OCI-LY7 (cell line): ENCODE results near the gene BICD1. TPM values are rescaled to one million over a fixed set of nuclear protein-coding genes. Genes with fewer than 3 reads are reported as not detected.
A peak's percentile ranks its signal among the peaks of the same experiment; 100 is the strongest.

Experiments used
- BruUV-seq: library from RNA; stranded (reverse); fragments of 400-500 nt; replicated peaks from 2 replicates; lab custom pipeline; 2021; lab: Mats Ljungman, UMichigan
- CTCF ChIA-PET: fragments of 300-600 bp; sonication (Branson Sonifier 250); formaldehyde crosslinking; loops from one replicate; lab custom pipeline; 2022; ENCODE audit warnings: antibody characterized with exemption; ENCODE audit not compliant: unreplicated experiment; lab: Charles Lee
- POLR2A ChIA-PET: fragments of 300-600 bp; sonication (Branson Sonifier 250); formaldehyde crosslinking; loops from one replicate; lab custom pipeline; 2022; ENCODE audit warnings: antibody characterized with exemption; lab: Charles Lee
- DNase-seq: peaks from one replicate; pipeline ENCODE4 v3.0.0-alpha.2; 2015; ENCODE audit warnings: low spot score
- H2AFZ ChIP-seq: fragments of 200-600 bp; sonication (generic), shearing (Covaris generic); 2 replicates; pipeline ENCODE4 v1.6.1; 2014; ENCODE audit warnings: mild to moderate bottlenecking, antibody characterized with exemption, low read length, moderate library complexity
- H3K27ac ChIP-seq: fragments of 200-600 bp; sonication (generic); 2 replicates; pipeline ENCODE4 v1.5.1; 2014; ENCODE audit warnings: mixed run types, low read depth, mild to moderate bottlenecking, moderate library complexity, low read length, inconsistent platforms; ENCODE audit not compliant: poor library complexity, severe bottlenecking
- H3K36me3 ChIP-seq: fragments of 200-600 bp; sonication (generic); 2 replicates; pipeline ENCODE4 v1.6.1; 2014; ENCODE audit warnings: mild to moderate bottlenecking, antibody characterized with exemption, low read length, moderate library complexity, mixed read lengths; ENCODE audit not compliant: insufficient read depth
- H3K4me1 ChIP-seq: fragments of 200-600 bp; sonication (generic); 2 replicates; pipeline ENCODE4 v1.5.1; 2014; ENCODE audit warnings: mild to moderate bottlenecking, low read length; ENCODE audit not compliant: insufficient read depth, poor library complexity, severe bottlenecking
- H3K4me2 ChIP-seq: fragments of 200-600 bp; sonication (generic); 2 replicates; pipeline ENCODE4 v1.6.1; 2014; ENCODE audit warnings: mild to moderate bottlenecking, low read length
- H3K4me3 ChIP-seq: fragments of 200-600 bp; sonication (generic); 2 replicates; pipeline ENCODE4 v1.5.1; 2014; ENCODE audit warnings: mild to moderate bottlenecking, low read depth, low read length; ENCODE audit not compliant: poor library complexity, severe bottlenecking
- H3K79me2 ChIP-seq: fragments of 200-600 bp; sonication (generic); 2 replicates; pipeline ENCODE4 v1.6.1; 2016; ENCODE audit warnings: low read depth, mild to moderate bottlenecking, low read length, moderate library complexity, mixed read lengths; ENCODE audit not compliant: insufficient read depth
- H3K9me2 ChIP-seq: fragments of 200-600 bp; sonication (generic); 2 replicates; pipeline ENCODE4 v1.6.1; 2016; ENCODE audit warnings: mild to moderate bottlenecking, low read length, mixed read lengths; ENCODE audit not compliant: insufficient read depth
- H3K9me3 ChIP-seq: fragments of 200-600 bp; sonication (generic); 2 replicates; pipeline ENCODE4 v1.6.1; 2014; ENCODE audit warnings: mild to moderate bottlenecking, mixed run types, low read length, mixed read lengths
- H4K20me1 ChIP-seq: fragments of 200-600 bp; sonication (generic); 2 replicates; pipeline ENCODE4 v1.6.1; 2014; ENCODE audit warnings: mild to moderate bottlenecking, antibody characterized with exemption, low read length, moderate library complexity, mixed read lengths; ENCODE audit not compliant: insufficient read depth
- EZH2phosphoT487 ChIP-seq: fragments of 200-600 bp; sonication (generic); IDR thresholded peaks from 2 replicates; pipeline ENCODE4 v1.6.1; 2018; ENCODE audit warnings: low read depth, borderline replicate concordance, mild to moderate bottlenecking, mixed run types, antibody characterized with exemption, low read length, moderate library complexity, mixed read lengths
- intact Hi-C: fragments of 100-400 bp; cut with micrococcal nuclease; formaldehyde crosslinking; loops from one replicate; pipeline ENCODE4 v1.10.0; 2022; ENCODE audit not compliant: unreplicated experiment
- total RNA-seq, 2 experiments: library from RNA; depleted of rRNA in 1 of 2; stranded (reverse); fragments of >200 nt in 1 of 2; shearing (Covaris generic) in 1 of 2; gene quantifications; 2 replicates each; pipeline ENCODE4 v1.2.3, GENCODE V29; 2014 to 2022
- TF ChIP-seq, protein P1 (sequence below): fragments of 200-600 bp; sonication (generic); conservative IDR thresholded peaks from 2 replicates; pipeline ENCODE4 v1.5.1; 2014; ENCODE audit warnings: mild to moderate bottlenecking, antibody characterized with exemption, low read length, moderate library complexity, mixed read lengths

Gene BICD1
- total RNA-seq, 2 experiments from 2014 or later, result 42.9 to 88.2 TPM

DNA sequence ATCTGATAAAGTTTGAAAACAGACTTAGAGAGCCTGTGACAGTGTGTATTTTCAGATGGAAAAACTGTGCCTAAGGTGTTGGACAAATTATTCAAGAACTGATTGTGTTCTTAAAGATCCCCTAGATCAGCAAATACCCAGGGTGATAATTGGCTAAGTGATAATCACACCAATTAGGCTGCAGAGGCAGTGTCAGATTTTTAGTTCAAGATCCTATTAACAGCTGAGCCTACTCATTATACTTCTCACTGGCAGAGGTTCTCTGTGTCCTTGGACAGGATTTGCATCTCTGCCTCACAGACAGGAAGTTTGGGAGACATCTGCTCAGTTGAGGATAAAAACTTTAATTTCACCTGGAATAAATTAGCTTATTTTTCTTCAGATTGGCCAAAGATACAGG, 288.4 kb downstream of the BICD1 start:
- ChIA-PET CTCF (no interaction called here), POLR2A (no interaction called here)
- H4K20me1 ChIP-seq, result no peaks in the 10 kb centered on the region
- peaks cover 12% of the 10 kb centered on the region for H3K4me1 ChIP-seq
- peak overlapping the region; percentile 13 for H3K4me2 ChIP-seq
- no peak overlapping the region for H3K27ac ChIP-seq
- DNase-seq, result no peak
- no peaks in the 10 kb centered on the region for H3K79me2 ChIP-seq
- no peaks in the 10 kb centered on the region for H3K9me2 ChIP-seq
- no peaks in the 10 kb centered on the region for H3K36me3 ChIP-seq
- H3K9me3 ChIP-seq, result peaks cover 7% of the 10 kb centered on the region; the same call in 1 of the 2 replicates
- no peak overlapping the region for H3K4me3 ChIP-seq
- H2AFZ ChIP-seq, result no peak overlapping the region
- no TSS peak for BruUV-seq
- intact Hi-C loops, result loop anchor here (10.0 kb wide), 1 partner anchor 740 kb away; the partner anchor contains the start of gene ETFBKMT
- TF ChIP-seq, protein P1, sequence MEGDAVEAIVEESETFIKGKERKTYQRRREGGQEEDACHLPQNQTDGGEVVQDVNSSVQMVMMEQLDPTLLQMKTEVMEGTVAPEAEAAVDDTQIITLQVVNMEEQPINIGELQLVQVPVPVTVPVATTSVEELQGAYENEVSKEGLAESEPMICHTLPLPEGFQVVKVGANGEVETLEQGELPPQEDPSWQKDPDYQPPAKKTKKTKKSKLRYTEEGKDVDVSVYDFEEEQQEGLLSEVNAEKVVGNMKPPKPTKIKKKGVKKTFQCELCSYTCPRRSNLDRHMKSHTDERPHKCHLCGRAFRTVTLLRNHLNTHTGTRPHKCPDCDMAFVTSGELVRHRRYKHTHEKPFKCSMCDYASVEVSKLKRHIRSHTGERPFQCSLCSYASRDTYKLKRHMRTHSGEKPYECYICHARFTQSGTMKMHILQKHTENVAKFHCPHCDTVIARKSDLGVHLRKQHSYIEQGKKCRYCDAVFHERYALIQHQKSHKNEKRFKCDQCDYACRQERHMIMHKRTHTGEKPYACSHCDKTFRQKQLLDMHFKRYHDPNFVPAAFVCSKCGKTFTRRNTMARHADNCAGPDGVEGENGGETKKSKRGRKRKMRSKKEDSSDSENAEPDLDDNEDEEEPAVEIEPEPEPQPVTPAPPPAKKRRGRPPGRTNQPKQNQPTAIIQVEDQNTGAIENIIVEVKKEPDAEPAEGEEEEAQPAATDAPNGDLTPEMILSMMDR, result no peak
- TF ChIP-seq EZH2phosphoT487, result no peak

DNA sequence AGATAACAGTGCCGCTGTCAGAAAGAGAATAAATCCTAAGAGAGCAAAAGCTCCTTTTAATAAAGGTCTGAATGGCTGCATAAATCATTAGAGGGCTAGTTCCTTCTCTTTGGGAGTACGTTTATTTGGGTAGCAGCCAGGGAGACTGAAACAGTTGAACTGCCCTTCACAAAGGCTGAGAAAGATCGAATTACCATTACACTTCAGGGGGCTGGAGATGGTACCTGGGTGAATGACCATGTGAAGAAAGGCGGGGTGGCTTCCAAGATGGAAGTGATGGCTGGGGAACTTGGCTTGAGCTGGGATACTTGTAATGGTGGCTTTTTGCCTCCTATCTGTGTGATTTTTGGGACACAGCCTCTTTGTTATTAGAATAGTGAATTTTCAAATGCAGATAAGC, 291.0 kb downstream of the BICD1 start:
- Histone ChIP-seq H4K20me1 (no peaks in the 10 kb centered on the region), H3K36me3 (no peaks in the 10 kb centered on the region), H3K4me2 (no peak overlapping the region), H3K9me2 (no peaks in the 10 kb centered on the region), H3K27ac (no peak overlapping the region), H3K9me3 (no peaks in the 10 kb centered on the region), H3K4me3 (no peak overlapping the region), H3K79me2 (no peaks in the 10 kb centered on the region), H2AFZ (no peak overlapping the region), H3K4me1 (peaks cover 29% of the 10 kb centered on the region)
- ChIA-PET POLR2A (interaction anchor here (0.6 to 0.7 kb wide), 3 partner anchors 14 to 899 kb away, joined by 3 to 5 read pairs (median 3); no protein-coding TSS in a partner anchor), CTCF (interaction anchor here (0.8 kb wide), 1 partner anchor 35 kb away, joined by 3 read pairs; no protein-coding TSS in a partner anchor)
- no peak for TF ChIP-seq EZH2phosphoT487
- intact Hi-C loops, result loop anchor here (10.0 kb wide), 1 partner anchor 743 kb away; the partner anchor contains the start of gene ETFBKMT
- no TSS peak for BruUV-seq
- DNase-seq, result no peak

DNA sequence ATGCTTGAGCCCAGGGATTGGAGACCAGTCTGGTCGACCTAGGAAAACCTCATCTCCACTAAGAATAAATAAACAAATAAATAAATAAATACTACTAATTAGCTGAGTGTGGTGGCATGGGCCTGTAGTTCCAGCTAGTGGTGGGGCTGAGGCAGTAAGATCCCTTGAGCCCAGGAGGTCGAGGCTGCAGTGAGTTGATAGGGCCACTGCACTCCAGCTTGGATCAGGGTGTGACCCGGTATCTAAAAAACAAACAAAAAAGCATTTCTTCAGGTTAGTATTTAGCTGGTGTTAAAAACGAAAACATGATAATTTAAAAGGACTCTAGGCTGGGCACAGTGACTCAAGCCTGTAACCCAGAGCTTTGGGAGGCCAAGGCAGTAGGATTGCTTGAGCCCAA, 291.5 kb downstream of the BICD1 start:
- H3K79me2 ChIP-seq, result no peaks in the 10 kb centered on the region
- H3K9me3 ChIP-seq, result no peaks in the 10 kb centered on the region
- no peaks in the 10 kb centered on the region for H4K20me1 ChIP-seq
- POLR2A ChIA-PET, result interaction anchor here (0.6 to 1.8 kb wide), 4 partner anchors 14 to 900 kb away, joined by 3 to 5 read pairs (median 4); no protein-coding TSS in a partner anchor
- H2AFZ ChIP-seq, result no peak overlapping the region; the same call in 1 of the 2 replicates
- intact Hi-C loops, result loop anchor here (10.0 kb wide), 1 partner anchor 743 kb away; the partner anchor contains the start of gene ETFBKMT
- BruUV-seq, result no TSS peak
- H3K9me2 ChIP-seq, result no peaks in the 10 kb centered on the region
- H3K4me1 ChIP-seq, result peaks cover 34% of the 10 kb centered on the region
- TF ChIP-seq, protein P1, result no peak
- no peak for TF ChIP-seq EZH2phosphoT487
- no peak overlapping the region for H3K4me3 ChIP-seq
- no peak for DNase-seq
- H3K36me3 ChIP-seq, result no peaks in the 10 kb centered on the region
- H3K27ac ChIP-seq, result no peak overlapping the region
- CTCF ChIA-PET, result interaction anchor here (0.8 kb wide), 1 partner anchor 35 kb away, joined by 3 read pairs; no protein-coding TSS in a partner anchor
- H3K4me2 ChIP-seq, result no peak overlapping the region
